ENCODE measurements around the gene ZNF503.

Gene ZNF503

DNA sequence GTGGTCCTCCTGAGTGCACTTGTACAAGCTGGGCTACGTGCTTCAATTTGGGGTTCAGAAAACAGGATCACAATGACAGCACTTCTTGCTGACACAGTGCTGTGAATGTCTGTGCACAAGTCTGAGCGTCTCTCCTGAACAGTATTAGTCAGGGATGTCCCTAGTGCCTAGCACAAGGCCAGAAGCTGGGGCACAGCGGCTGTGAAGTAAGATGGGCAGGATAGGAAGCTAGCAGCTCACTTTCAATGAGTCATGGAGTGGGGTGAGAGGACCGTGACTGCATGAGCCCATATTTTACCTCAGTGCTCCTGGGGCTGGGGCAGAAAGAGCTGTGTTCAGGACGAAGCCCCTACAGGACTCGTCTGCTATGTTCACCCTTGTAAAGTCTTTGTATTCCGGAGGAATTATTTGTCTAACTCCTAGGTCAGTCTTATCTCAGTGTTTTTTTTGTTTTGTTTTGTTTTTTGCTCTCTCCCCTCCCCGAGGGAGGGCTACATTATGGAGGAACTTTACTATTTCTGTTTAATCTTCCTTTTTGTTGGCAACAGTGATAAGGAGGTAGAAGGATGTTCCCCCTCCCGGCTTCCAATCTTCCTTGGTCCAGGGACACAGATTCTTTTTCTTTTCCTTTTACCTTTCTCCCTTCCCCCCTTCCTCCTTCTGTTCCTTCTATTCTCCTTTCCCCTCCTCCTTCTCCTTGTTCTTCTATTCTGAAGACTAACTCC, 27.0 kb upstream of the ZNF503 start:
- Histone ChIP-seq H3K9ac (no peak overlapping the region), H3K4me1 (ENCODE audit: low read depth, poor library complexity, severe bottlenecking) (no peaks in the 10 kb centered on the region), H3K27ac (no peak overlapping the region), H4K20me1 (ENCODE audit: insufficient read depth) (no peaks in the 10 kb centered on the region), H2AFZ (ENCODE audit: low read depth) (no peak overlapping the region), H3K27me3 (ENCODE audit: insufficient read depth, low read depth) (no peaks in the 10 kb centered on the region), H3K36me3 (ENCODE audit: insufficient read depth) (no peaks in the 10 kb centered on the region), H3K4me2 (no peak overlapping the region), H3K4me3 (IDR thresholded peaks at IDR 0.05; ENCODE audit: insufficient read depth, low read depth, low read length) (no peak overlapping the region), H3K79me2 (ENCODE audit: insufficient read depth, low read depth) (no peaks in the 10 kb centered on the region)
- TF ChIP-seq, protein P1, sequence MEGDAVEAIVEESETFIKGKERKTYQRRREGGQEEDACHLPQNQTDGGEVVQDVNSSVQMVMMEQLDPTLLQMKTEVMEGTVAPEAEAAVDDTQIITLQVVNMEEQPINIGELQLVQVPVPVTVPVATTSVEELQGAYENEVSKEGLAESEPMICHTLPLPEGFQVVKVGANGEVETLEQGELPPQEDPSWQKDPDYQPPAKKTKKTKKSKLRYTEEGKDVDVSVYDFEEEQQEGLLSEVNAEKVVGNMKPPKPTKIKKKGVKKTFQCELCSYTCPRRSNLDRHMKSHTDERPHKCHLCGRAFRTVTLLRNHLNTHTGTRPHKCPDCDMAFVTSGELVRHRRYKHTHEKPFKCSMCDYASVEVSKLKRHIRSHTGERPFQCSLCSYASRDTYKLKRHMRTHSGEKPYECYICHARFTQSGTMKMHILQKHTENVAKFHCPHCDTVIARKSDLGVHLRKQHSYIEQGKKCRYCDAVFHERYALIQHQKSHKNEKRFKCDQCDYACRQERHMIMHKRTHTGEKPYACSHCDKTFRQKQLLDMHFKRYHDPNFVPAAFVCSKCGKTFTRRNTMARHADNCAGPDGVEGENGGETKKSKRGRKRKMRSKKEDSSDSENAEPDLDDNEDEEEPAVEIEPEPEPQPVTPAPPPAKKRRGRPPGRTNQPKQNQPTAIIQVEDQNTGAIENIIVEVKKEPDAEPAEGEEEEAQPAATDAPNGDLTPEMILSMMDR (conservative IDR thresholded peaks at IDR 0.05; ENCODE audit: low read depth, low read length): no peak

DNA sequence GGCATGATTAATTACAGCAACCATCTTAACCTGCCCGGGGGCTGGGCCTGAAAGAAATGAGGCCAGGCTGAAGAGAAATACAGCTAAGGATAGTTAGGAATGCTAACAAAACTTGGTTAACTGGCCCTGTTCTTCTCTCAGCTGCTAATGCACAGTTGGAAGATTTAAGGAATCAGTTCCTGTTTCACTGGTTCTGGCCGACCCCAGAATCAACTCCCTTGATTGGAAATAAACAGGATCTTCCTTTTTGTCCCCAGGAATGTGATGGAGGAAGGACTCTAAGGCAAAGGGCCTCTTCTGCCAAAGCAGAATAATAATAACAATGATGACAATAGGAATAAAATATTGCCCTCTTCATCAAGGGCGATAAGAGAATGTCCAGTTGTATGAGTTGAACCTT, 26.4 kb upstream of the ZNF503 start:
- Histone ChIP-seq H3K4me2 (no peak overlapping the region), H3K9ac (no peak overlapping the region), H3K4me1 (ENCODE audit: low read depth, poor library complexity, severe bottlenecking) (no peaks in the 10 kb centered on the region), H3K4me3 (IDR thresholded peaks at IDR 0.05; ENCODE audit: insufficient read depth, low read depth, low read length) (no peak overlapping the region), H4K20me1 (ENCODE audit: insufficient read depth) (no peaks in the 10 kb centered on the region), H3K36me3 (ENCODE audit: insufficient read depth) (no peaks in the 10 kb centered on the region), H2AFZ (ENCODE audit: low read depth) (no peak overlapping the region), H3K27me3 (ENCODE audit: insufficient read depth, low read depth) (no peaks in the 10 kb centered on the region), H3K79me2 (ENCODE audit: insufficient read depth, low read depth) (no peaks in the 10 kb centered on the region), H3K27ac (no peak overlapping the region)
- TF ChIP-seq, protein P1 (conservative IDR thresholded peaks at IDR 0.05; ENCODE audit: low read depth, low read length): no peak

DNA sequence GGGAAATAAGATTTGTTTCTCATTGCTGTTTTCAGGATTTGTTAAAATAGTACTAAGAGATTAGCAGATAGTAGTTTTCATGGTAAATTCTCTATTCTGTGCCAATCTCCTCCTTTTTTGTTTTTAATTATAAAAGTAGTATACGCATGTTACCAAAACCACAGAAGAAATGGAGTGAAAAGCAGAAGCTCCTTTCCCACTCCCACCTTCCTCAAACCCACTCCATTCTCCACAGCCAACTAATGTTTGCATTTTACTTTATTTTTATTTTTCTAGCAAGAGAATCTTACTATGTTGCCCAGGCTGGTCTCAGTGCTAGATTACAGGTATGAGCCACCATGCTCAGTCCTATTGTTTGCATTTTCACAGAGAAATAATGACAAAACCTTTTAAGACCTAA, 25.3 kb upstream of the ZNF503 start:
- H2AFZ ChIP-seq (ENCODE audit: low read depth): no peak overlapping the region
- H3K9ac ChIP-seq: no peak overlapping the region
- H3K4me2 ChIP-seq: no peak overlapping the region
- no peaks in the 10 kb centered on the region for H3K4me1 ChIP-seq (ENCODE audit: low read depth, poor library complexity, severe bottlenecking)
- TF ChIP-seq, protein P1 (conservative IDR thresholded peaks at IDR 0.05; ENCODE audit: low read depth, low read length): no peak
- H3K79me2 ChIP-seq (ENCODE audit: insufficient read depth, low read depth): no peaks in the 10 kb centered on the region
- no peaks in the 10 kb centered on the region for H4K20me1 ChIP-seq (ENCODE audit: insufficient read depth)
- no peaks in the 10 kb centered on the region for H3K27me3 ChIP-seq (ENCODE audit: insufficient read depth, low read depth)
- no peak overlapping the region for H3K4me3 ChIP-seq (IDR thresholded peaks at IDR 0.05; ENCODE audit: insufficient read depth, low read depth, low read length)
- H3K27ac ChIP-seq: no peak overlapping the region
- H3K36me3 ChIP-seq (ENCODE audit: insufficient read depth): no peaks in the 10 kb centered on the region

DNA sequence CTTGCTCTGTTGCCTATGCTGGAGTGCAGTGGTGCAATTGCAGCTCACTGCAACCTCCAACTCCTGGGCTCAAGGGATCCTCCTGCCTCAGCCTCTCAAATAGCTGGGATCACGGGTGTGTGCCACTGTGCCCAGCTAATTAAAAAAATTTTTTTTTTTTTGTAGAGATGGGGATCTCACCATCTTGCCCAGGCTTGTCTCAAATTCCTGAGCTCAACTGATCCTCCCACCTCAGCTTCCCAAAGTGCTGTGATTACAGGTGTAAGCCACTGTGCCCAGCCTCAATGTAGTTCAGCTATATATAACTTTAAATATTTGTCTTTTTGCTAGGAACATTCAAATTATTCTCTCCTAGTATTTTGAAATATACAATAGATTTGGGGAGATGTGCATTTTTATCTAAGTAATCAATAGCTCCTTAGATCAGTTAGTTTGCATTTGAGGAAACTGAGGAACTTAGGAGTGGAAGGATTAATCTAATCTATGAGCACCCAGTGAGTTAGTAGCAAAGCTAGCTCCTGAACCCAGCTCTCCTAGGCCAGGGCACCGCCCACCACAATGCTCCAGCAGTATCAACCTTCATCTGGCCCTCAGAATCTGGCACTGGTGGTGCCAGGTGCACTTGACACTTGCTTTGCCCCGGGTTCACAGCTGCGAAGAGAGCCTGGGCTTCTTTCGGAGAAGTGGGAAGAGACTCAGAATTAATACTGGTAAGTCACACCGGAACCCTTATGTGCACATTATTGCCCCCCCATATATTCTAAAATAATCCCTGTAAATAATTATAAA, 23.9 kb upstream of the ZNF503 start:
- no peak overlapping the region for H3K27ac ChIP-seq
- no peaks in the 10 kb centered on the region for H3K4me1 ChIP-seq (ENCODE audit: low read depth, poor library complexity, severe bottlenecking)
- no peak overlapping the region for H3K9ac ChIP-seq
- H4K20me1 ChIP-seq (ENCODE audit: insufficient read depth): no peaks in the 10 kb centered on the region
- no peak overlapping the region for H3K4me2 ChIP-seq
- no peaks in the 10 kb centered on the region for H3K36me3 ChIP-seq (ENCODE audit: insufficient read depth)
- no peaks in the 10 kb centered on the region for H3K79me2 ChIP-seq (ENCODE audit: insufficient read depth, low read depth)
- TF ChIP-seq, protein P1 (conservative IDR thresholded peaks at IDR 0.05; ENCODE audit: low read depth, low read length): no peak
- no peak overlapping the region for H2AFZ ChIP-seq (ENCODE audit: low read depth)
- H3K27me3 ChIP-seq (ENCODE audit: insufficient read depth, low read depth): no peaks in the 10 kb centered on the region
- no peak overlapping the region for H3K4me3 ChIP-seq (IDR thresholded peaks at IDR 0.05; ENCODE audit: insufficient read depth, low read depth, low read length)
